Measurements from ENCODE around the gene OR2V2. TPM values are rescaled to one million over a fixed set of nuclear protein-coding genes. Genes with fewer than 3 reads are reported as not detected.

The OR2V2 gene
- polyA plus RNA-seq, 1 donor from 2014 or later: not detected

DNA sequence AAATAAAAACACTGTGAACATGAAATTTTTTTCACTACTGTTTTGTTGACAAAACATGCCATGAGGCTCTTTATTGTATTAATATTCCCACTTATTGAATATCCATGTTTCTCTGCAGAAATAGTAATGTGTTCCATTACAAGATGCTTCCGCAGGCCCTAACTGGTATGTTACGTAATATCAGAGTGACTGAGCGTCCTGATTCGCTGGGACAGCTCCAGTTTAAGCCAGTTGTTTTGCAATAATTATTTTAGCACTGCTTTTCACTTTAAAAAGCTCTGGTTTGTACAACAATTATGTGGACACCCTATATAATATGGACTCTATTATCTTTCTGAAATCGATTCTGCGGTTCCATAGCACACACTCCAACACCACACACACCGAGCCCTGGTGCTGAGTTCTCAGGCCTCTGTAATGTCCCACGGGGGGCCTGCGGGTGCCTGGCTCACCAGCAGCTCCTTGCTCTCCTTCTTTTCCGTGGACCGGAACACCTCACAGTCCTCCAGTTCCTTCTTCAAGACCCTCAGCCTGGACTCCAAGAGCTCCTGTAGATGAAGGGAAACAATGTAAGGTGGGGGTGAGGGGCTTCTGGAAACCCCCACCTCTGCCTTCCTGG lies 55.8 kb downstream of the OR2V2 start:
- H3K27ac ChIP-seq (ENCODE audit: low read length): no peak overlapping the region
- H3K9ac ChIP-seq (ENCODE audit: low read length): no peak overlapping the region
- H3K4me3 ChIP-seq (ENCODE audit: low read length): peak overlapping the region; percentile 77
- H2AFZ ChIP-seq (ENCODE audit: low read depth, low read length): no peak overlapping the region
- no peak overlapping the region for H3K4me2 ChIP-seq (ENCODE audit: low read length)
- no peaks in the 10 kb centered on the region for H3K9me2 ChIP-seq (ENCODE audit: insufficient read depth, low read length)
- H3K9me3 ChIP-seq (ENCODE audit: low read length): no peaks in the 10 kb centered on the region
- H3F3A ChIP-seq (ENCODE audit: insufficient read depth, low read length, poor library complexity, severe bottlenecking): peaks cover 6% of the 10 kb centered on the region
- peaks cover 57% of the 10 kb centered on the region for H3K27me3 ChIP-seq (ENCODE audit: insufficient read depth, low read depth, low read length)
- no peaks in the 10 kb centered on the region for H3K36me3 ChIP-seq (ENCODE audit: insufficient read depth, low read length)
- no peaks in the 10 kb centered on the region for H4K20me1 ChIP-seq (ENCODE audit: insufficient read depth)
- TF ChIP-seq POLR2AphosphoS5 (IDR thresholded peaks at IDR 0.05) (no peak), RAD21 (conservative IDR thresholded peaks at IDR 0.05) (no peak), MXI1 (conservative IDR thresholded peaks at IDR 0.05; ENCODE audit: poor library complexity, severe bottlenecking) (no peak), EP300 (conservative IDR thresholded peaks at IDR 0.05; ENCODE audit: poor library complexity, severe bottlenecking) (no peak), SMC3 (conservative IDR thresholded peaks at IDR 0.05; ENCODE audit: poor library complexity) (no peak), TAF1 (IDR thresholded peaks at IDR 0.05; ENCODE audit: low read depth) (no peak), EZH2 (IDR thresholded peaks at IDR 0.05; ENCODE audit: borderline replicate concordance, insufficient read depth, low read length, poor library complexity, severe bottlenecking) (no peak)
- TF ChIP-seq, protein P1, sequence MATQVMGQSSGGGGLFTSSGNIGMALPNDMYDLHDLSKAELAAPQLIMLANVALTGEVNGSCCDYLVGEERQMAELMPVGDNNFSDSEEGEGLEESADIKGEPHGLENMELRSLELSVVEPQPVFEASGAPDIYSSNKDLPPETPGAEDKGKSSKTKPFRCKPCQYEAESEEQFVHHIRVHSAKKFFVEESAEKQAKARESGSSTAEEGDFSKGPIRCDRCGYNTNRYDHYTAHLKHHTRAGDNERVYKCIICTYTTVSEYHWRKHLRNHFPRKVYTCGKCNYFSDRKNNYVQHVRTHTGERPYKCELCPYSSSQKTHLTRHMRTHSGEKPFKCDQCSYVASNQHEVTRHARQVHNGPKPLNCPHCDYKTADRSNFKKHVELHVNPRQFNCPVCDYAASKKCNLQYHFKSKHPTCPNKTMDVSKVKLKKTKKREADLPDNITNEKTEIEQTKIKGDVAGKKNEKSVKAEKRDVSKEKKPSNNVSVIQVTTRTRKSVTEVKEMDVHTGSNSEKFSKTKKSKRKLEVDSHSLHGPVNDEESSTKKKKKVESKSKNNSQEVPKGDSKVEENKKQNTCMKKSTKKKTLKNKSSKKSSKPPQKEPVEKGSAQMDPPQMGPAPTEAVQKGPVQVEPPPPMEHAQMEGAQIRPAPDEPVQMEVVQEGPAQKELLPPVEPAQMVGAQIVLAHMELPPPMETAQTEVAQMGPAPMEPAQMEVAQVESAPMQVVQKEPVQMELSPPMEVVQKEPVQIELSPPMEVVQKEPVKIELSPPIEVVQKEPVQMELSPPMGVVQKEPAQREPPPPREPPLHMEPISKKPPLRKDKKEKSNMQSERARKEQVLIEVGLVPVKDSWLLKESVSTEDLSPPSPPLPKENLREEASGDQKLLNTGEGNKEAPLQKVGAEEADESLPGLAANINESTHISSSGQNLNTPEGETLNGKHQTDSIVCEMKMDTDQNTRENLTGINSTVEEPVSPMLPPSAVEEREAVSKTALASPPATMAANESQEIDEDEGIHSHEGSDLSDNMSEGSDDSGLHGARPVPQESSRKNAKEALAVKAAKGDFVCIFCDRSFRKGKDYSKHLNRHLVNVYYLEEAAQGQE (IDR thresholded peaks at IDR 0.05; ENCODE audit: borderline replicate concordance): no peak
- TF ChIP-seq, protein P2, sequence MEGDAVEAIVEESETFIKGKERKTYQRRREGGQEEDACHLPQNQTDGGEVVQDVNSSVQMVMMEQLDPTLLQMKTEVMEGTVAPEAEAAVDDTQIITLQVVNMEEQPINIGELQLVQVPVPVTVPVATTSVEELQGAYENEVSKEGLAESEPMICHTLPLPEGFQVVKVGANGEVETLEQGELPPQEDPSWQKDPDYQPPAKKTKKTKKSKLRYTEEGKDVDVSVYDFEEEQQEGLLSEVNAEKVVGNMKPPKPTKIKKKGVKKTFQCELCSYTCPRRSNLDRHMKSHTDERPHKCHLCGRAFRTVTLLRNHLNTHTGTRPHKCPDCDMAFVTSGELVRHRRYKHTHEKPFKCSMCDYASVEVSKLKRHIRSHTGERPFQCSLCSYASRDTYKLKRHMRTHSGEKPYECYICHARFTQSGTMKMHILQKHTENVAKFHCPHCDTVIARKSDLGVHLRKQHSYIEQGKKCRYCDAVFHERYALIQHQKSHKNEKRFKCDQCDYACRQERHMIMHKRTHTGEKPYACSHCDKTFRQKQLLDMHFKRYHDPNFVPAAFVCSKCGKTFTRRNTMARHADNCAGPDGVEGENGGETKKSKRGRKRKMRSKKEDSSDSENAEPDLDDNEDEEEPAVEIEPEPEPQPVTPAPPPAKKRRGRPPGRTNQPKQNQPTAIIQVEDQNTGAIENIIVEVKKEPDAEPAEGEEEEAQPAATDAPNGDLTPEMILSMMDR (IDR thresholded peaks at IDR 0.05; ENCODE audit: poor library complexity, severe bottlenecking): no peak
- H3K79me2 ChIP-seq (replicated peaks; ENCODE audit: insufficient read depth, low read length): no peaks in the 10 kb centered on the region

DNA sequence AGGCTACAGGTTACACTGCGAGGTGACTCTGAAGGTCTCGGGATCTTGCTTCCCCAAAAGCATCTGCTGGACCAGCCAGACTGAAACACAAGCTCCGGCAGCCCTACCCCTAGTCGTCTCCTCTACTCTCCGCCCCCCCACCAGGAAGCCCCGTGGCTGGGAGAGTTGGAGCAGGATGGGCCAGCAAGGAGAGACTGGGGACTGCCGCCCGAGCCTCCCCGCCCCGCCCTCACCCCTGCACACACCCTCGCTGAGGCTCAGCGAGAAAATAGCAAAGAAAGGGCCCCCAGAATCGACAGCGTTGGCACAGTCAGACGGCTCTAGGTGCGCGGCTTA lies 56.4 kb downstream of the OR2V2 start:
- peaks cover 57% of the 10 kb centered on the region for H3K27me3 ChIP-seq (ENCODE audit: insufficient read depth, low read depth, low read length)
- H2AFZ ChIP-seq (ENCODE audit: low read depth, low read length): no peak overlapping the region
- no peak for TF ChIP-seq POLR2AphosphoS5 (IDR thresholded peaks at IDR 0.05)
- no peaks in the 10 kb centered on the region for H3K79me2 ChIP-seq (replicated peaks; ENCODE audit: insufficient read depth, low read length)
- no peaks in the 10 kb centered on the region for H3K9me3 ChIP-seq (ENCODE audit: low read length)
- no peak overlapping the region for H3K27ac ChIP-seq (ENCODE audit: low read length)
- H3K9ac ChIP-seq (ENCODE audit: low read length): peak overlapping the region; percentile 20
- H3F3A ChIP-seq (ENCODE audit: insufficient read depth, low read length, poor library complexity, severe bottlenecking): peaks cover 6% of the 10 kb centered on the region
- H4K20me1 ChIP-seq (ENCODE audit: insufficient read depth): no peaks in the 10 kb centered on the region
- H3K9me2 ChIP-seq (ENCODE audit: insufficient read depth, low read length): no peaks in the 10 kb centered on the region
- no peaks in the 10 kb centered on the region for H3K36me3 ChIP-seq (ENCODE audit: insufficient read depth, low read length)
- H3K4me2 ChIP-seq (ENCODE audit: low read length): no peak overlapping the region
- H3K4me3 ChIP-seq (ENCODE audit: low read length): peak overlapping the region; percentile 77
